Dermis blood vessel endothelial cell (primary cell): Measurements from ENCODE around the gene ARHGEF4. TPM values are rescaled to one million over a fixed set of nuclear protein-coding genes. Genes with fewer than 3 reads are reported as not detected.
A peak's percentile ranks its signal among the peaks of the same experiment; 100 is the strongest.

Source experiments
- DNase-seq: peaks from one replicate; pipeline ENCODE4 v3.0.0; 2010
- total RNA-seq: library from RNA; depleted of rRNA; stranded (reverse); fragments of >200 nt; gene quantifications from 2 replicates; pipeline ENCODE4 v1.2.3, GENCODE V29; 2014

The ARHGEF4 gene
- total RNA-seq, 1 donor from 2014 or later = 0.68 TPM

DNA sequence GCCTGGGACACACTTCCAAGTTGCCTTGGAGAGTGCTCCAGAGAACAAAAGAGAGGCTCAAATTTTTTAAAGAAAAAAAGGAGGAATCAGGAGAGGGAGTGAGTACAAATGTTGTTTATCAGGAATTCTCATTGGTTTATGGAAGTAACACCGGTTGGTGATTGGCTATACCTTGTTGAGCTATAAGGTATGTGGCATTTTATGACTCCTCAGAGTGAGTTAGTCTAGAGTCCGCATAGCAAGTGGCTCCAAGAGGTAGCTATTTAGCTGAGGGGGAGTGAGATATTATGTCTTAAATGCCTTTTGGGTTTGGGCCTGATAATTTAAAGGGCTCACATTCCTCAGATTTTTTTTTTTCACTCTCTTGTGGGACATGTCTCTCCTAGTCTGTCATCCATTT is 85.7 kb downstream of the ARHGEF4 start:
- DNase-seq = no peak

GRCh38 chr2:130928385-130928784 is 91.7 kb downstream of the ARHGEF4 start:
- DNase-seq = no peak

- DNase-seq = no peak
These were observed 94.3 kb downstream of the ARHGEF4 start for GRCh38 chr2:130930740-130931659.

GRCh38 chr2:130933501-130933900 is 96.8 kb downstream of the ARHGEF4 start:
- DNase-seq = no peak

- no peak for DNase-seq
These were observed 99.7 kb downstream of the ARHGEF4 start for GRCh38 chr2:130936451-130936850.

DNA sequence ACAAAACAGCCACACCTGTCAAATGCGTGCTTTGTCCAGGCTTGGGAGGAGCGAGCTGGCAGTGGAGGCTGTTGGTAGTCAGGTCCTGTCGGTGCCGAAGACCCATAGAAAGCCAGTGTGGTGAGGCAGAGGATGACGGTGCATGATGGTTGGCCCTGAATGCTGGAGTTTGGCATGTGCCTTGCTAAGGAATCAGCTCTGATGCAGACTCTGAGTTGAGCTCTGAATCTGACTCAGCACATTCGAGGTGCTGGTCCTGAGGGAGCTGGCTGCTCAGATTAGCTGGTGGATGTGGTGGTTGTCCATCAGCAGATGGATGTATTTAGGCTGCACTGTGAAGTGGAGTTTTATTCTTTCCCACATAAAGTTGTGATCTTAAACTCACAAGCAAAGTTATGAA is 111.3 kb downstream of the ARHGEF4 start:
- no peak for DNase-seq

DNA sequence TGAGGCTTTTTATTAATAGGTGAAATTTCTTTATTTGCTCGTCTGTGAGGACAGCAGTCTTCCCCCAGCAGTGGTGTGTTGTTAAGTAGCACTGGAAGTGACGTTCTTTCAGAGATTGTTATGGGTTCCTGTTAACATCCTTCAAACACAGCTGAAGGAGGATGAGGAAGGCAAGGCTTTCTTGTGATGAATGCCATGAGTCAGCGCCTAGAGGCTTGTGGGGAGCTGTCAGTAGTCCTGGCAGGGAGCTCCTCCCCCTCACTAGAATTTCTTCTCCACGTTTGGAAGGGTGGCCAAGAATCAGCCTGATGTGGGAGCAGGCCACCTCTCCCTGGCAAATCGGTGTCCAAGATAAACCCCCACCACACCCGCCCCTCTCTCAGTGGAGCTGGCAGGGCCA is 113.2 kb downstream of the ARHGEF4 start:
- DNase-seq = no peak

DNA sequence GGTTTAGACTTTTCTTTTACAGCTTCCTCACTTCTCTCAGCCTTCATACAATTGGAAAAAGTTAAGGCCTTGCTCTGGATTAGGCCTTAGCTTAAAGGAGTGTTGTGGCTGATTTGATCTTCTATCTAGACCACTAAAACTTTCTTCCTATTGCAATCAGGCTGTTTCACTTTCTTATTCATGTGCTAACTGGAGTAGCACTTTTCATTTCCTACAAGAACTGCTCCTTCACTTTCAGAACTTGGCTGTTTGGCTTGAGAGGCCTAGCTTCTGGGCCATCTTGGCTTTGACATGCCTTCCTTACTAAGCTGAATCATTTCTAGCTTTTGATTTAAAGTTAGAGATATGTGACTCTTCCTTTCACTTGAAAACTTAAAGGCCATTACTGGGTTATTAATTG is 114.3 kb downstream of the ARHGEF4 start:
- DNase-seq = no peak

- no peak for DNase-seq
These were observed 118.2 kb downstream of the ARHGEF4 start for GRCh38 chr2:130954873-130955272.

DNA sequence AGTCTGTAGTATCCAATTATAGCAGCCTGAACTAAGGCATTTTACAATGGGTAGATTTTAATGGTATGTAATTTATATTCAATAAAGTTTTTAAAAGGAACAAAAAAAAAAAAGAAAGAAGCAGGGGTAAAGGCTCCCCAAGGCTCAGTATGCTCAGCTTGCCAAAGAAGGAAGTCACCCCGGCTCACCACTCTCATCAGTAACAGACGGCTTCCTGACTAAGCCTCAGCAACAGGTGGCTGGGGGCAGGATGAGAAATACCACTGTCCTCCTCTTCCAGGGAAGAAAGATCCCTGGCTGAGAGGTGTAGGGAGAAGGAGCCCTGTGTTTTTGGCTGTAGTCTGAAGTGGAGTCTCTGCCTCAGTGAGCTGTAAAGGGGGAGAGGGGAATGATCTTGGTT is 121.2 kb downstream of the ARHGEF4 start:
- no peak for DNase-seq

GRCh38 chr2:130963196-130963848 is 126.6 kb downstream of the ARHGEF4 start:
- DNase-seq = no peak

DNA sequence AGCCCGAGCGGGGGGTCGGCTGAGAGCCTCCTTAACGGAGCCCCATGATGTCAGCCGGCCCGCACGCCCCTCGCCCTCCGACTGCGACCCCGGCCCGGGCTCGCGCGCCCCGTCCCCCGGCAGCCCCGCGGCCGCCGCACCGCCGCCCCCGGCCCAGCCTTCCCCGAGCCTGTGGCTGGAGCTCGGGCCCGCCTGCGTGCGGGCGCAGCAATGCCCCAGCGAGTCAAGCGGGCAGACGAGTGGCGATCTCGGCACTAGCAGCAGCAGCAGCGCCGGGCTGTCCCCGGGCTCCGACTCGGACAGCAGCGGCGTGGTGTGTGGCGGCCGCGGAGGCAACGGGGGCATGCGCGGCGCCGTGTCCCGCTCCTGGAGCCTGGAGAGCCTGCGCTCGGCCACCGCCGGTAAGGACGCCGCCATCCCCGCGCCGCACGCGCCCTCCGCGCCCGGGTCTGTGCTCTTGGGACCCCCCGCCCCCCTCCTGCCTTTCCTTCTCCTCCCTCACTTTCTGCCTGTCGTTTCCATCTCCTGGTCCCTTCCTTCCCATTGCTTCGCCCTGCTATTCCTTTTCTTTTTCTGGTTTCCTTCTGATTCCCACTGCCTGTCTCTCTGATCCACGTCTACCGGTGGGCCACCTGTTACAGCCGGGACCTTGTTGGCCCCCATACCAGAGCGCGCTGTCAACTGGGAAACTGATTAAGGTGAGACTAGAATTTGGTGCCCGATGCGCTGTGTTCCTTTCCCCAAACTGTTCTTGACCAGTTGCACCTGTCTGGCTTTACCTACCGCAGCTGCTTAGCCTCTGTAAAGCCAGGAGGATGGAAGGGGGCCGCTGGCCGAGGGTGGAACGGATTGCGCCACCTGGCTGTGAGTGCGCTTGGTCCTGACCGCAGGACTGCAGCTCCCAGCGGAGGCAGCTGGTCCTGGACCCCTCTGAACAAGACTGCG is 127.4 kb downstream of the ARHGEF4 start:
- DNase-seq = peak; percentile 26

- DNase-seq = no peak
These were observed 128.2 kb downstream of the ARHGEF4 start for GRCh38 chr2:130964931-130965330.

DNA sequence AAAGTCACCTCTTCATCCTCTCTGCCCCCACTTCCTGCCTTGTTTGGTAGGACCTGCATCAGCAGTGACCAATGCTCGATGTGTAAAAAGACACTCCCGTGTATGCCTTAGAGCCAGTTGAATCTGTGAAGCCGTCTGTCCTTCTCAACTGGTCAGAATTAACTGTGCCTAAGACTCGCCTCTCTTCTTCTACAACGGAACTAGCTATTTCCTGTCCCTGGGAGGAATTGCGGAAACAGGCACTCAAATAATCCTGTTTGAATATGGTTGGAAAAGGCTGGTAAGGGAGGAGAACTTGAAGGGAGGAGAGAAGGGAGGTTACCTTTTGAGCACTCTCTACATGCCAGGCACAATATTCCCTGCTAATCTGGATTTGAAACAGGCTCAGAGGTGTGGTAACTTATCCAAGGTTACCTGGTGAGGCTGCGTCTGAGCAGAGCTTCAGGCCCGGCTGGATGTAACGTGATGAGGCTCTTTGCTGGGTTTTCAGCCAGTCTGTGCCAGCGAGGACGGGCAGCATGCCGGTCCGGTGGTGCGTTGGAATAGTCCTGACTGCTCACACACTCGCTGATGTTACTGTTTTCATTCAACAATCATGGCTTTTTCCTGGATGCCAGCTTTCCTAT is 129.5 kb downstream of the ARHGEF4 start:
- DNase-seq = peak; percentile 28

- no peak for DNase-seq
These were observed 130.2 kb downstream of the ARHGEF4 start for GRCh38 chr2:130966775-130967490.

DNA sequence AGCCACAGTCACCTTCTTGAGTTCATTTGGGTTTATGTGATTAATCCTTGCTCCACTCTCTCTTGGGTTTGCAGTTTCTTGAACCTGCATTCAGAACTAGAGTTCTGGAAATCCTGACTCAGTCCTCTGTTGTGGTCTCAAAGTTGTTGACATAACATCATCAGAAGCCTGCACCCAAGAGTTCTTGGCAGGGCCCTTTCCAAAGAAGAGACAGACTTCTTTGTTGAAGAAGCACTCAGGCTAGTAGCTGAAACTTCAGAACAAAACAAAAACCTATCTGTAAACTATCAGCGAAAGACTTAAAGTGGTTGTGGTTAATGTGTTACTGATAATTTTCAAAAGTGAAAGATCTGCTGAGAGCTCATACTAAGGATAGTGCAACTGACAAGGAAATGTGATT is 135.7 kb downstream of the ARHGEF4 start:
- DNase-seq = no peak

DNA sequence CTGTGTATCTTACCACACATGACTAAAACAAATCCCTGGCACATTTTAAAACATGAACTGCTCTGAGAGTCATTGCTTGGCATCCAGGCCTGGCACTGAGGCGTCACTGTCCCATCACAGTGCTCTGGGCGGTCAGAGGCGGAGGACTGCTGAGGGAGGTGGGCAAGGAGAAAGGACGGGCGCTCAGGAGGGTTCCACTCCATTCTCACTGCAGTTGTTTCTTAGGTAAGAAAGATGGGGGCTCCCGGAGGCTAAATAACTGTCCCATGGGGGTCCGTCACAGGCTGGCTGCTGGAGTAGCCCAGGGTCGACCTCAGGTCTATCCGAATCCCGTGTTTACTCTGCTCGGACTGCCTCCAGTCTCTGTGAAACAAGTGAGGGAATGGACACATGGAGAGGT is 139.0 kb downstream of the ARHGEF4 start:
- DNase-seq = no peak

DNA sequence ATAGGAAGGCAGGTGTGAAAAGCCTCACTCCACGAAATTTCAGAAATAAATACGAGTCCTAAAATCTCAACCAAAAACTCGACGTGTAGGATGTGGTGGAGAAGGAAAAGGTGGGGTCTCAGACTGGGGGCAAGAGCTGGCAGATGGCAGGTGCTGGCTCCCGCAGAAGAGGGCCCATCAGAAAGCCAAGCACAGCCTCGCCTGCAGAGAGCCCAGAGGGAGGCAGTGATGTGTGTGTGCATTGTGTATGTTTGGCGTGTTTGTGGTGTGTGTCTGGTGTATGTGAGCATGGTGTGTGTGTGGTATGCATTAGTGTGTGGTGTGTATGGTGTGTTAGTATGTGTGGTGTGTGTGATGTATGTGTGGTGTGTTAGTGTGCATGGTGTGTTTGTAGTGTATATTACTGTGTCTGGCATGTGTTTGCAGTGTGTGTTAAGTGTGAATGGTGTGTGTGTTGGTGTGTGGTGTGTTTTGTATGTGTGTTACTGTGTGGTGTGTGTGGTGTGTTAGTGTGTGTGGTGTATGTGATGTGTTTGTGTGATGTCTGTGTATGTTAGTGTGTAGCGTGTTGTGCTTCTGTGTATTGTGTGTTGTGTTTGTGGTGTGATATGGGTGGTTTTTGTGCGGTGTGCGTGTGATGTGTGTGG is 140.0 kb downstream of the ARHGEF4 start:
- DNase-seq = no peak

GRCh38 chr2:130977461-130978050 is 140.8 kb downstream of the ARHGEF4 start:
- no peak for DNase-seq

- no peak for DNase-seq
These were observed 145.0 kb downstream of the ARHGEF4 start for GRCh38 chr2:130981667-130982066.
